GM19452 (cell line): Measurements from ENCODE around the gene TTLL8.

ENCODE experiments used
- ATAC-seq: cut with Tn5 transposase; IDR thresholded peaks from one replicate; pipeline ENCODE4 v1.9.1; 2021; ENCODE audit not compliant: unreplicated experiment

Gene TTLL8

GRCh38 chr22:50045211-50046018, 12.7 kb downstream of the TTLL8 start:
- ATAC-seq: no peak

GRCh38 chr22:50044485-50045118, 13.5 kb downstream of the TTLL8 start:
- no peak for ATAC-seq

DNA sequence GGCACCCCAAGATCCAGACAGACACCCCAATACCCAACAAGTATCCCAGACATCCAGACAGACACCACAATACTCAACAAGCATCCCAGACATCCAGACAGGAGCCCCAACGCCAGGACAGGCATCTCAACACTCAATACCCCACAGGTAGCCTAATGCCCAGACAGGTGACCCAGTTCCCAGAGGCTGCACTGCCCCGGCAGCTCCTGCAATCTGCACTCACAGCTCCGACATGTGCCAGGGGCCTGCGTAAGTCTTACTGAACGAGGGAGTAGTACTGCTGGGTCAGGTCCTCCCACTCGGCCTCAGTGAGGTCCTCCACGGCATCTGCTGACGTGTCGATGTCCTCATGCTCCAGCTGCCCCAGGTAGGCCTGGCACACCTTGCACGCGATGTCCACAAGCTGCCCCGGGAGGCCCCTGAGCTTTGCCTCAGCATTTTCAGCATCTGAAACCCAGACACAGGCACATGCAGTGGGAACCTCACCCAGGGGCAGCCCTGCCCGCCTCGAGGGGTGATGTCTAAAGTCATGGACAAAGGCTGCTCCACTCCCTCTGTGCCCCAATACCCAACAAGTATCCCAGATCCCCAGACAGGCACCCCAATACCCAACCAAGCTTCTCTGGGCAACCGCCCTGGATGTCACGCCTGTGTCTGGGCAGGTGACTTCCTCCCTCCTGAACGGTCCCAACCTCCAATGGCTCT, 16.6 kb downstream of the TTLL8 start:
- no peak for ATAC-seq

- no peak for ATAC-seq
Observed at GRCh38 chr22:50040717-50041116, 17.4 kb downstream of the TTLL8 start.

DNA sequence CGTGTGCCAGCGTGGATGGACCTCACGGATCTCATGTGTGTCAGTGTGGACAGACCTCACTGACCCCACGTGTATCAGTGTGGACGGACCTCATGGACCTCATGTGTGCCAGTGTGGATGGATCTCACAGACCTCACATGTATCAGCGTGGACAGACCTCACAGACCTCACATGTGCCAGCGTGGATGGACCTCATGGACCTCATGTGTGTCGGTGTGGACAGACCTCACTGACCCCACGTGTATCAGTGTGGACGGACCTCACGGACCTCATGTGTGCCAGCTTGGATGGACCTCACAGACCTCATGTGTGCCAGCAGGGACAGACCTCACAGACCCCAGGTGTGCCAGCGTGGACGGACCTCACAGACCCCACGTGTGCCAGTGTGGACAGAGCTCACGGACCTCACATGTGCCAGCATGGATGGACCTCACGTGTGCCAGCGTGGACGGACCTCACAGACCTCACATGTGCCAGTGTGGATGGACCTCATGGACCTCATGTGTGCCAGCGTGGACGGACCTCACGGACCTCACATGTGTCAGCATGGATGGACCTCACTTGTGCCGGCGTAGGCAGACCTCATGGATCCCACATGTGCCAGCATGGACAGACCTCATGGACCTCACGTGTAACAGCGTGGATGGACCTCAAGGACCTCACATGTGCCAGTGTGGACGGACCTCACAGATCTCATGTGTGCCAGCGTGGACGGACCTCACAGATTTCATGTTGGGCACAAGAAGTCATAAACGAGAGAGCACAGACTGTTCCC, 18.2 kb downstream of the TTLL8 start:
- ATAC-seq: no peak

- ATAC-seq: no peak
Observed at GRCh38 chr22:50035976-50036724, 21.9 kb downstream of the TTLL8 start.

DNA sequence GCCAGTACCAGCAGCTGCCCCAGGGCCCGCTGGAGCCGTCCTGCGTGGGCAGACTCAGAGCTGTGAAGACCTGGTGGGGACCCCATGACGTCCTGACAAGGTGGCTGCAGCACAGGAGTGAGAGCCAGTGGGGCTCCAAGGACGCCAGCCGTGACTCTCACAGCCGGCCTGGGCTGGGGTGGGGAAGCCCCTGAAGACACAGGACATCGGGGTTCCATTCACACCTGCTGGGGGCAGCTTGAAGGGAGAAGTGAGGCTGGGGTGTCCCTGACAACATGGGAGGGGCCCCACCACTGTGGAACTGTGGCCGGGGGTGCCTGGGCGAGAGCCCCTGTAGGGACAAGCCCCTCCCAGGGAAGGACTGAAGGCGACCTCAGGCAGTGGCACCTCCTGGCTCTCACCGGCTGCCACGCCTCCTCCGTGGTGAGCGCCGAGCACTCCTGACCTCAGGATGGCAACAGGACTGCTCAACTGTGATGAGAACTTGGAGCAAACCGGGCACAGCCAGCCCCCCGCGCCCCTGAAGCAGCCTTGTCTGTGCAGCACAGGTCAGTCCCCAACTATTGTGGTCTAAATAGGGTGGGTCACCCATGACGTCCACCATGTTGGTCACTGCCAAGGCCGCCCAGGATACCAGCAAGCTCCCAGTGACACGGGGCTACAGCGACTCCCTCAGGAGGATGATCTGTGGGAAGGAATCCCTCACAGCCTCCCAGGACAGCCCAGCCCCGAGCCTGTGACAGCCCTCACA, 22.8 kb downstream of the TTLL8 start:
- no peak for ATAC-seq

- ATAC-seq: no peak
Observed at GRCh38 chr22:50034126-50035081, 23.7 kb downstream of the TTLL8 start.

- ATAC-seq: no peak
Observed at GRCh38 chr22:50032941-50033601, 25.0 kb downstream of the TTLL8 start.

- no peak for ATAC-seq
Observed at GRCh38 chr22:50032109-50032871, 25.8 kb downstream of the TTLL8 start.

DNA sequence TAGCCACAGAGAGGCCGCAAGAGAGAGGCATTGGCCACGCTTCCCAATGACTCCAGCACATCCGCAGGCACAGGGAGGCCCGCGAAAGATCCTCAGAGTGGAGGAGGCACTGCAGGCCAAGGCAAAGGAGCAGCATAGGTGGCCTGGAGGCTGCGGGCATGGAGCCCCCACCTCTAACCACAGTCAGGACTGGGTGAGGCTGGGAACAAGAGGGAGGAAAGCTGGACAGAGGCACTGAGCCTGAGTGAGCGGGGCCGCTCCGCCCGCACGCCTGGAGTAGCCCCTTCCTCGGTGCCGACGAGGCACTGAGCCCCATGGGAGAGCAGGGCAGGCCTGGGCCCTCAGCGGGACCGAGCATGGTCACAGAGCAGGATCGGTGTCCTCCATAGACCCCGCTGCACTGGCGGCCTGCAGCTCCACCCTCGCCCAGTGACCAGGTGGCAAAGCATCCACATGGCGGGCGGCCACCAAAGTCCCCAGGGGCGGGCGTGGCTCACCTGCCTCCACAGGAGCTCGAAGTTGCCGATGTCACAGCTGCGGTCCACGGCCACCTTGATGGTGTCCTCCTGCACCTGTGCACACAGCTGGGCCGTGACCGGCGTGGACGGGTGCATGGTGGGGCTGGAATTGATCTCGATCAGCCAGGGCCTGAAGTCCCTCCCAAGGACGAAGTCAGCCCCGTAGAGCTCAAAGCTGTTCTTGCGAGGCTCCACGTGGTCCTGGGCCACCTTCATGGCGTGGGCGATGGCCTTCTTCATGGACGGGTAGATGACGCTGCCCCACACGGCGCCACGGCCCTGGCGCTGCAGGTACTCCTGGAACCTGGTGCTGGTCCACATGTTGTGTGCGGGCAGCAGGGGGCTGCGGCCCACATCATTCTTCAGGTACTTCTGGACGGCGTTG, 26.7 kb downstream of the TTLL8 start:
- no peak for ATAC-seq

GRCh38 chr22:50030297-50031188, 27.6 kb downstream of the TTLL8 start:
- no peak for ATAC-seq

- ATAC-seq: no peak
Observed at GRCh38 chr22:50027639-50028537, 30.2 kb downstream of the TTLL8 start.

- ATAC-seq: no peak
Observed at GRCh38 chr22:50025993-50026392, 32.1 kb downstream of the TTLL8 start.
